Esophagus muscularis mucosa (tissue), 4 donors: ENCODE measurements around the gene LHX3. TPM values are rescaled to one million over a fixed set of nuclear protein-coding genes. Genes with fewer than 3 reads are reported as not detected.

Source experiments
- DNase-seq: peaks from one replicate; pipeline ENCODE4 v3.0.0-alpha.2; 2017; ENCODE audit errors: extremely low spot score
- H3K27ac ChIP-seq, 4 donors: fragments of 200-600 bp; sonication (generic); replicated peaks in 1 of 4; 1 replicate in 3 of 4; 2 replicates in 1 of 4; pipeline ENCODE4 v1.5.1; 2016 to 2019; ENCODE audit warnings: mild to moderate bottlenecking in 1 of 4
- H3K27me3 ChIP-seq, 4 donors: fragments of 200-600 bp; sonication (generic); one replicate each; pipeline versions ENCODE4 v1.5.1 to v1.6.0; 2016 to 2019
- H3K36me3 ChIP-seq, 4 donors: fragments of 200-600 bp; sonication (generic); one replicate each; pipeline ENCODE4 v1.5.1; 2016 to 2019
- H3K4me1 ChIP-seq, 4 donors: fragments of 200-600 bp; sonication (generic); one replicate each; pipeline ENCODE4 v1.5.1; 2016 to 2019
- H3K4me3 ChIP-seq, 4 donors: fragments of 200-600 bp; sonication (generic); 1 replicate in 2 of 4; 2 replicates in 2 of 4; pipeline ENCODE4 v1.5.1; 2016 to 2019; ENCODE audit warnings: mild to moderate bottlenecking in 4 of 4, moderate library complexity in 1 of 4
- H3K9me3 ChIP-seq, 4 donors: fragments of 200-600 bp; sonication (generic); 1 replicate in 3 of 4; 2 replicates in 1 of 4; pipeline ENCODE4 v1.5.1; 2016 to 2019
- CTCF ChIP-seq, 3 experiments: fragments of 200-600 bp in 2 of 3; fragments of 450-650 bp in 1 of 3; sonication (generic) in 2 of 3; IDR thresholded peaks; one replicate each; pipeline ENCODE4 v1.5.1; 2017 to 2019; ENCODE audit warnings: antibody characterized with exemption in 3 of 3, mild to moderate bottlenecking in 2 of 3, moderate library complexity in 1 of 3
- EP300 ChIP-seq: sonication (generic); formaldehyde crosslinking; IDR thresholded peaks from one replicate; pipeline ENCODE4 v1.6.1; 2017; ENCODE audit warnings: antibody characterized with exemption
- POLR2A ChIP-seq: fragments of 450-650 bp; IDR thresholded peaks from one replicate; pipeline ENCODE4 v1.6.1; 2017; ENCODE audit warnings: antibody characterized with exemption, moderate library complexity, mild to moderate bottlenecking, low read depth
- POLR2AphosphoS5 ChIP-seq, 2 donors: sonication (generic); formaldehyde crosslinking; IDR thresholded peaks; one replicate each; pipeline ENCODE4 v1.6.1; 2017; ENCODE audit warnings: antibody characterized with exemption in 2 of 2
- WGBS: methylation state at CpG from one replicate; pipeline ENCODE4 v1.1.5; 2018; 5-methylcytosine and 5-hydroxymethylcytosine counted together
- intact Hi-C: fragments of 100-400 bp; cut with DNase I; formaldehyde crosslinking; loops from one replicate; pipeline ENCODE4 v1.15.1; 2023
- total RNA-seq, 4 donors: library from RNA; depleted of rRNA; stranded (reverse); fragments of >200 nt; gene quantifications; one replicate each; pipeline versions ENCODE4 v1.1.0 to v1.2.1, GENCODE V29; 2016

LHX3 gene
- total RNA-seq, 4 donors from 2014 or later, result not detected

GRCh38 chr9:136178061-136178772 is 26.7 kb downstream of the LHX3 start:
- H3K27me3 ChIP-seq, result peaks cover 0 to 66% (median 0%) of the 10 kb centered on the region in 4 donors
- WGBS, result 83% methylated on average over 12 of the region's 21 CpGs
- no peak overlapping the region for H3K4me3 ChIP-seq
- DNase-seq, result no peak
- H3K4me1 ChIP-seq, result no peaks in the 10 kb centered on the region
- H3K27ac ChIP-seq, result no peak overlapping the region
- TF ChIP-seq CTCF (IDR thresholded peaks at IDR 0.05), result no peak
- TF ChIP-seq POLR2AphosphoS5 (IDR thresholded peaks at IDR 0.05), result no peak
- TF ChIP-seq EP300, result no peak
- TF ChIP-seq POLR2A, result no peak
- intact Hi-C loops, result no loop called here
- H3K9me3 ChIP-seq, result no peaks in the 10 kb centered on the region
- H3K36me3 ChIP-seq, result no peaks in the 10 kb centered on the region

DNA sequence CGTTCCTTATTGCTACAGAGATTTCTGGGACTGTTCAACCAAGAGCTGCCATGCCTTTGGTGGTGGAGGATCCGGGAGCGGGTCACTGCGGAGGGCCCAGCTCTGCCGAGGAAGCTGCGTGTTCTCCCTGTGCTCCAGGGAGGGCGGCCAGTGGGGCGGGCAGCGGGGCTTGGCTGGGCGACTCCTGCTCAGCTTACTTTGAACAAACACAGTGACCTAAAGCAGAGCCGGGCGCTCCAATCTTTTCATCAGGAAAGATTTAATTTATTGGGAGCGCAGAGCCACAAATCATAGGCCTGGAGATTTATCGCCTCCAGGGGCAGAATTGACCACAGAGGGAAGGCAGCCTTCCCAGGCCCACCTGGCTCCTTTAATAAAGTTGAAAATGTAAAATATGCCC is 27.7 kb downstream of the LHX3 start:
- intact Hi-C loops, result no loop called here
- Histone ChIP-seq H3K27me3 (peaks cover 0 to 65% (median 0%) of the 10 kb centered on the region in 4 donors), H3K9me3 (no peaks in the 10 kb centered on the region), H3K4me3 (no peak overlapping the region), H3K36me3 (no peaks in the 10 kb centered on the region), H3K4me1 (no peaks in the 10 kb centered on the region), H3K27ac (no peak overlapping the region)
- no peak for DNase-seq
- WGBS, result 87% methylated on average over 14 of the region's 14 CpGs
- no peak for TF ChIP-seq CTCF (IDR thresholded peaks at IDR 0.05)
- TF ChIP-seq POLR2AphosphoS5 (IDR thresholded peaks at IDR 0.05), result no peak
- TF ChIP-seq POLR2A, result no peak
- TF ChIP-seq EP300, result no peak

DNA sequence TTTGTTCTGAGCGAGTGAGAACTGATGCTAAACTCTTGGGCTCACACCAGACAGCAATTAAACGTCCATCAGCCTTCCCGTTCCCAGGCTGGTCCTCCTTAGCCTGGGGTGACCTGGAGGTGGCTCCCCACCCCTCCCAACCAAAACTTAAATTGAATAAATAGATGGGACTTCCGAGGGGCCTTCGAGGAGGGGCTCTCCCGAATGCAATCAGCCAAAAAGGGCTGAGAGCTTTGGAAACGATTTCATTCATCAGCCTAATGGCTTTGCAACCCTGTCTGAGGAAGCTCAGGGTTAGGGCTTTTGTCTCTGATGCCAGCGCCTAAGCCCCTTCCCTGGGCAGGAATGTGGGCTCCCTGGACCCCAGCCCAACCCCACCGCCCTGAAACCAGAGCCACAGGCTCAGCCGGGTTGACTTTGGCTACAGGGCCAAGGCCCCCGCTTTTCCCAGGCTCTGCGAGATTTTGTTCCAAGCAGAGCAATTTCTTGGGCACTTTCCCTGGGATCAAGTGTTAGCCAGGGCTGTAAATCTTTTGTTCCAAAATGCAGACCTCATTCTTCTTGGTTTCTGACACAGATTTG is 29.2 kb downstream of the LHX3 start:
- peaks cover 0 to 74% (median 1%) of the 10 kb centered on the region in 4 donors for H3K27me3 ChIP-seq
- H3K4me3 ChIP-seq, result no peak overlapping the region
- no peak for DNase-seq
- H3K36me3 ChIP-seq, result no peaks in the 10 kb centered on the region
- WGBS, result 52% methylated on average over 10 of the region's 12 CpGs
- H3K4me1 ChIP-seq, result no peaks in the 10 kb centered on the region
- intact Hi-C loops, result no loop called here
- H3K9me3 ChIP-seq, result no peaks in the 10 kb centered on the region
- no peak overlapping the region for H3K27ac ChIP-seq
- TF ChIP-seq CTCF (IDR thresholded peaks at IDR 0.05) (no peak), EP300 (no peak), POLR2A (no peak), POLR2AphosphoS5 (IDR thresholded peaks at IDR 0.05) (no peak)

GRCh38 chr9:136174779-136175615 is 29.9 kb downstream of the LHX3 start:
- intact Hi-C loops, result no loop called here

More at GRCh38 chr9:136174779-136175615, 29.9 kb downstream of the LHX3 start:
- H3K4me1 ChIP-seq, result no peaks in the 10 kb centered on the region
- 66% methylated on average over 6 of the region's 8 CpGs for WGBS
- no peaks in the 10 kb centered on the region for H3K36me3 ChIP-seq
- no peaks in the 10 kb centered on the region for H3K9me3 ChIP-seq
- H3K27me3 ChIP-seq, result peaks cover 0 to 75% (median 2%) of the 10 kb centered on the region in 4 donors
- no peak for DNase-seq
- no peak overlapping the region for H3K4me3 ChIP-seq
- no peak overlapping the region for H3K27ac ChIP-seq
- no peak for TF ChIP-seq POLR2AphosphoS5 (IDR thresholded peaks at IDR 0.05)
- no peak for TF ChIP-seq EP300
- TF ChIP-seq POLR2A, result no peak
- no peak for TF ChIP-seq CTCF (IDR thresholded peaks at IDR 0.05)
